Fibroblast of skin of right biceps (primary cell): ENCODE results near the gene CLIC4.
"Not testable (repeated sequence)": the region's sequence is repeated elsewhere in the genome, so short reads cannot be mapped to it uniquely, and the experiment has no call there.

Source experiments
- DNase-seq: peaks from one replicate; pipeline ENCODE4 v3.0.0-alpha.2; 2013

The CLIC4 gene

GRCh38 chr1:24744911-24745710 lies at the start of gene CLIC4:
TSS of gene CLIC4 (plus strand) at chr1:24745447. CDS start at chr1:24745554, 107 bp downstream.
- peak; percentile 99 for DNase-seq

- no peak for DNase-seq
These were observed 49.0 kb upstream of the CLIC4 start for GRCh38 chr1:24696041-24696755.

GRCh38 chr1:24696756-24697330 lies 48.4 kb upstream of the CLIC4 start:
- no peak for DNase-seq

GRCh38 chr1:24697453-24698001 lies 47.7 kb upstream of the CLIC4 start:
- DNase-seq, result not testable (repeated sequence)

GRCh38 chr1:24698326-24698725 lies 46.9 kb upstream of the CLIC4 start:
- DNase-seq, result not testable (repeated sequence)

- DNase-seq, result no peak
These were observed 45.6 kb upstream of the CLIC4 start for GRCh38 chr1:24699628-24700027.

GRCh38 chr1:24702511-24703293 lies 42.5 kb upstream of the CLIC4 start:
- DNase-seq, result no peak

DNA sequence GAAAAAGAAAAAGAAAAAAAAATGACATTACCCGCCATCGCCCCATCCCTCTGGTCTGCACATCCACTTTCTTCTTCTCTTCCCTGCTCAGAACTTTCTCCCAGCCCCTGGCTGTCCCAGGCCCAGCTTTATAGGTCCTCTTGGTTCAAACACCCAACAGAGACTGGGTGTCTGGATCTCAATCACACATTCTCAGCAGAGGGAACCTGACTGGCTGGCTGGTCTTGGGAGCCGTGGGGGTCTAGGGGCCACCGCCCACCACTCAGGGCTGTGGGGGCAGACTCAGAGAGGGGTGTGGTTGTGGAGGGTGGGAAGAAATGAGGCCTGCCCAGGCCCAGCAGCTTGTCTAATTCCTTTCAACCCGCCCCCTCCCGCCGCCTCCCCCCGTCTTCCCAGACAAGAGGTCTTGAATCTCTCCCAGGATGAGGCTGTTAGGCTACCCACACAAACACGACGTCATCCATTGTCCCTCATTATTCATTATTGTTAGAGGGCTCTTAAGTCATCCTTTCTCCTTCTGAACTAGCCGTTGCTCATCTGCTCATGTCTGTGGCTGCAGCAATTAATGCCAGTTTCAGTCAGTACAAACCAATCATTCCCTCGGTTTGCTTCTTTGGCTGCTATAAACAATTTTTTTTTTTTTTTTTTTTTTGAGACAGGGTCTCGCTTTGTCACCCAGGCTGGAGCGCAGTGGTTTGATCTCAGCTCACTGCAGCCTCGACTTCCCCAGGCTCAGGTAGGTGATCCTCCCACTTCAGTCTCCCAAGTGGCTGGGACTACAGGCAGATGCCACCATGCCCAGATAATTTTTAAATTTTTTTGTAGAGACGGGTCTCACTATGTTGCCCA lies 40.6 kb upstream of the CLIC4 start:
- peak; percentile 82 for DNase-seq

- peak; percentile 79 for DNase-seq
These were observed 39.8 kb upstream of the CLIC4 start for GRCh38 chr1:24705260-24706073.

DNA sequence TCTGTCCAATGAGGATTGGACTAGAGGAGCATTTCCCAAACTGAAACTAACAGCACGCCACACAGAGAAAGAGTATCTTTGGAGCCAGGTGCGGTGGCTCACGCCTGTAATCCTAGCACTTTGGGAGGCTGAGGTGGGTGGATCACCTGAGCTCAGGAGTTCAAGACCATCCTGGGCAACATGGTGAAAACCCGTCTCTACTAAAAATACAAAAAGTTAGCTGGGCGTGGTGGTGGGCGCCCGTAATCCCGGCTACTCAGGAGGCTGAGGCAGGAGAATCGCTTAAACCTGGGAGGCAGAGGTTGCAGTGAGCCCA lies 39.2 kb upstream of the CLIC4 start:
- DNase-seq, result not testable (repeated sequence)

GRCh38 chr1:24707687-24708086 lies 37.6 kb upstream of the CLIC4 start:
- peak; percentile 85 for DNase-seq

- DNase-seq, result no peak
These were observed 36.3 kb upstream of the CLIC4 start for GRCh38 chr1:24708938-24709337.

DNA sequence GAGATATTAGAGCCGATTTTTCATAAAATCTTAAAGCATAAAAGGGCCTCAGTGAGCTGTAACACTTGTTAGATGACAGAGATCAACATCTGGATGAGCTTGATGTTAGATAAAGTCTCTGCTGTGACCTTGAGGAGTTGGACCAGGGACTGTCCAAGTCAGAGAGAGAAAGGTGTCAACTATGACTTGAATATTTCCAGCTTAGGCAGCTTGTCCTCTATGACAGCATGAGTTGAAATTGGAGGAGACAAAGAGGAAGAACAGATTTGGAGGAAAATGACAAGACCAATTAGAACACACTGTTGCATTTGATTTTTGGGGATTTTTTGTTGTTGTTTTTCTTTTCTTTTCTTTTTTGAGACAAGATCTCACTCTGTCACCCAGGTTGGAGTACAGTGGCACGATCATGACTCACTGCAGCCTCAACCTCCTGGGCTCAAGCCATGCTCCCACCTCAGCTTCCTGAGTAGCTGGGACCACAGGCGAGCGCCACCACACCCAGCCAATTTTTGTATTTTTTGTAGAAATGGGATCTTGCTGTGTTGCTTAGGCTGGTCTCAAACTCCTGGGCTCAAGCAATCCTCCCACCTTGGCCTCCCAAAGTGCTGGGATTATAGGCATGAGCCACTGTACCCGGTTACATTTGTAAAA lies 35.3 kb upstream of the CLIC4 start:
- no peak for DNase-seq

- no peak for DNase-seq
These were observed 33.9 kb upstream of the CLIC4 start for GRCh38 chr1:24711329-24711728.

- peak; percentile 82 for DNase-seq
These were observed 32.1 kb upstream of the CLIC4 start for GRCh38 chr1:24713176-24713575.

GRCh38 chr1:24713736-24714135 lies 31.5 kb upstream of the CLIC4 start:
- no peak for DNase-seq

DNA sequence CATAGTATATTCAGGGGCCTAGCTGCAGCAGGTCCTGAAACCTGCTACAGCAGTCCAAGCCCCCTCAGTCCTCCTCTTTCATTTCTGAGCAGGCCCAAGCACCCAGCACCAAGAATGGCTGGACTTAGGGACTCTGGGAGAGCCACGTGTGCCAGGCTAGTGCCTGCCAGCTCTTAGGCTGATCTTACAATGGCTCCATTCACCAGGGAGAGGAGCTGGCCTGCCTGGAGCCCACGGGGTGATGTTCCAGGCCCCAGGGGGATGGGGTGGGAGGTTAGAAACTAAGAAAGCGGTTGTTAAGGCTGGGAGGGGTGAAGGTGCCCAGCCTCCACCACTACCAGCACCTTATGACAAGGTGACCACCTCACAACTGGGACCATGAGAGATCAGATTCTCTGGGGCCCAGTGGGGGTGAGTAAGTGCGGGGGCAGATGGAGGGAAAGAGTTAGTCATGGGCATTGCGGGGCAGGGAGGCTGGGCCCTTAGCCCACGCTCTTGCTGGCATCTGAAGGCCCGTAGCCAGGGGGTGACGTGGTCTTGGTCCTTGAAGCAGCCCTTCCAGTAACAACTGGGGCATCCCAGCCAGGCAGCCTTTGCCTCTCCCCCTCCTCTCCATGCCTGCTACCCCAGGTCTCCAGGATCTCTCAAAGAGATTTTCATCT lies 30.3 kb upstream of the CLIC4 start:
- peak; percentile 31 for DNase-seq

DNA sequence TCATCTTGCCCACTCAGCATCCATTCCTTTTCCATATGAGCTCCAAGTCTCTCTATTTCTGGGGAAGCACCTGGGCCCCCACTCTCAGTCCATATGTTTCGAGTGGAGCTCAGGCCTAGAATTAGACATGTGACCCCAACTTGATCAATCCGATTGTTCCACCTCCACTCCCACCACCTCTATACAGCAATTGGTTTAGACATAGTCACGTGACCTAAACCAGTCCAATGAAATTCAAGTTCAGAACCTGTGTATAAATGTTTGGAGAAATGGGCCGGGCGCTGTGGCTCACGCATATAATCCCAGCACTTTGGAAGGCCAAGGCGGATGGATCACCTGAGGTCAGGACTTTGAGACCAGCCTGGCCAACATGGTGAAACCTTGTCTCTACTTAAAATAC lies 29.6 kb upstream of the CLIC4 start:
- no peak for DNase-seq

- DNase-seq, result no peak
These were observed 27.2 kb upstream of the CLIC4 start for GRCh38 chr1:24717887-24718650.
